ENCODE data around the gene DFFB.

The DFFB gene

DNA sequence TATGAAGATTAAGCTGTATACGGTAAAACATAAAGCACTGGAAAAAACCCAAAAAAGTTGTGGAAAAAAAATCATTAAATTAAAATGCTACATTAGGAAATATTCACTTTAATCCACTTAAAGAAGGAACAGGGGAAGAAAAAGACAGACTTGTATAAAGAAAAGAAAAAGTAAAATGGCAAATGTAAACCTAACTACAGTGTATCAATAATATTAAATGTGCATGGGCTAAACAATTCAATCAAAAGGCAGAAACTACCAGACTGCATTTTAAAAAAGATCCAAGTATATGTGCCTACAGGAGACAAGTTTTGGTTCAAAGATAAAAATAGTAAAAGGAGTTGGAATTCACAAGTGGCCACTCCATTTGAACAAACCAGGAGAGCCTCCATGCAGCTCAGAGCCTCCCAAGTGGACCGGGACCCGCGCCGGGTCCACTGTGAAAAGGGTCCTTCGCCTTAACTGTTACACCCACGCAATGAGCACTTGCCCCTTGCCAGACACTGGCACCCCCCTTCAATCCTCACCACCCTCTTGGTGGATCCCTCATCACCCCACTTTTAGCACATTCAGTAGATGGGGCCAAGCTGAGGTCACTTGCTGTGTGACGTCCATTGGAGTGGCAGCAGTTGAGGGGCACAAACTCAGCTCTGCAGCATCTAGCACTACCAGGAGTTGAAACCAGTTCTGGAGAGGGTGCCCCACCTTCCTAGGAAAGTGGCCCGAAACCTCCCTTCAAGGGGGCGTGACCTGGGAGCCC is 41.9 kb downstream of the DFFB start:
- no peak for DNase-seq

DNA sequence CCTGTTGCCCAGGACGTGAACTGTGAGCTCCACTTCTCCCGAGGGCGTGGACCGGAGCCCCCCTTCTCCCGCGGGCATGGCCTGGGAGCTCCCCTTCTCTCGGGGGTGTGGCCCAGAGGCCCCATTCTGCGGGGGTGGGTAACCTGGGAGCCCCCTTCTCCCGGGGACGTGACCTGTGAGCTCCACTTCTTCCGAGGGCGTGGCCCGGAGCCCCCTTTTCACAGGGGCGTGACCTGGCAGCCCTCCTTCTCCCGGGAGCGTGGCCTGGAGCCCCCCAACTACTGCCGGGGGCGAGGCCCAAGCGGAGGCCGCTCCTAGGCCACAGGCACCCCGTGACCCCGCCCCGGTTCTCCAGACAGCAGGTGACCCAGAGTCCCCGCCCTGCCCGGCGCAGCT is 42.5 kb downstream of the DFFB start:
- no peak for DNase-seq

DNA sequence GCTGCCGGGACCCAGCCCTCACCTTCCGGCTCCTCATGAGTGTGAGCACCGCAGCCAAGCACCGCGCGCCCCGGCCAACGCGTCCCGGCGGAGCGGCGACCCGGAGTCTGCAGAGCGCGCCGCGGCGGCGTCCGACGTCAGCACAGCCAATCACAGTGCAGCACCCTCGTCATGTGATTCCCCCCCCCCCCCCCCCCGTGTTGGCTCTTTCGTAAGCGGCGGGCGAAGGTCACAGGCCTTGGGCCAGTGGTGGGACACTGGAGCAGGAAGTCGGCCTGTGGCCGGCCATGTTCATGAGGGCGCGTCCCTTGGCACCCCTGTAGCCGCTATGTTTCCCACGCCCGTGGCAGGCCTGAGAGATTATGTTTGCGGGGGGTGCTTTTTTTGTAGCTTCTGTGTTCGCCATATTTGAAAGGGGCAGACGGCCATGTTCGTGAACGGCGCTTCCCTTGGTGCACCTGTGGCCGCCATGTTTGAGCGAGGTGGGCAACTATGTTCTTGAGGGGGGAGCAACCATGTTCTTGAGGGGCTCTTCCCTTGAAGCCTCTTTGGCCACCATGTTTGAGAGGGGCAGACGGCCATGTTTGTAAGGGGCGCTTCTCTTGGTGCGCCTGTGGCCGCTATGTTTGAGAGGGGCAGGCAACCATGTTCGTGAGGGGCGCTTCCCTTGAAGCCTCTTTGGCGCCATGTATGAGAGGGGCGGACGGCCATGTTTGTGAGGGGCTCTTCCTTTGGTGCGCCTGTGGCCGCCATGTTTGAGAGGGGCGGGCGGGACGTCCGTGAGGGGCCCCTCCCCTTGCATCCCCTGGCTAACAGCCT is 43.1 kb downstream of the DFFB start, which contains the start of gene C1orf174:
C1orf174 (minus strand) TSS at position 123 of the 819 bp plus-strand sequence; CDS start at position 37, 86 bp downstream.
- peak; percentile 80 for DNase-seq

DNA sequence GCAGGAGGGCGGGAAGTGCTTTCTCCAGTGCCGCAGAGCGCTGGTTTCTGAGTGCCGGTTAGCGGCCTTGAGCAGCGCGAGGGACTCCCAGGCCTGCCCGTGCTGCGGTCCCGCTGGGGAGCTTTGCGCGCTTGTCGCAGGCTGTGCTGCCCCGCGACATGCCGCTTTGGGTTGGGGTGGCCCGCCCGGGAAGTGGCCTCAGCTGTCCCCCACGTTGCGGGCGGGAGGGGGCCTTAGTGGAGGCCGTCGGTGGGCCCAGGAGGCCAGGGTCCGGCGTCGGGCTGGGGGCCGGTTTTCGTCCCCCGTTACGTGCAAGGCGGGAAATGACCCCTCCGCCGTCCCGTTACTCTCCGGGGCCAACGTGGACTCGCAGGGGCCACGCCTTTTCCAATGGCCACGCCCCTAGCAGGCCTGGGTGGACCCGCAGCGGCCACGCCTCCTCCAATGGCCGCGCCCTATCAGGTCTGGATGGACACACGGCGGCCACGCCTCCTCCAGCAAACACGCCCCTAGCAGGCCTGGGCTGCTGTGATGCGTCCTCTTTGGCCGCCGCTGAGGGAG is 43.8 kb downstream of the DFFB start:
- DNase-seq = peak; percentile 84 to 90

DNA sequence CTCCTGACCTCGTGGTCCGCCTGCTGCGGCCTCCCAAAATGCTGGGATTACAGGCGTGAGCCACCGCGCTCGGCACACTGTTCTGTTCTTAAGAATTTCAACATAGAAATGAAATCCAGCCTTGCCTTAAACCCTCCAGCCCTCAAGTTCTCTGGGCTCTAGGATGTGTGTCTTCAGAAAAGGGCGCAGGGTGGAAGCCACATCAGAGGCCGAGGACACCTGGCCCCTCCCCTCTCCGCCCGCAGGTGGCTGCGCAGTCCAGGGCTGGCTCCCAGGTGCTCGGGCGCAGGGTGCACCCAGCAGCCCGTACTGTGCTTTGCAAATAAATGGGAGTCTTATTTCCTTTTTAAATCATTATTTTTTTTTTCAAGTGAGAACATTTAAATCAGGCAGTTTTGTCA is 44.8 kb downstream of the DFFB start:
- no peak for DNase-seq

DNA sequence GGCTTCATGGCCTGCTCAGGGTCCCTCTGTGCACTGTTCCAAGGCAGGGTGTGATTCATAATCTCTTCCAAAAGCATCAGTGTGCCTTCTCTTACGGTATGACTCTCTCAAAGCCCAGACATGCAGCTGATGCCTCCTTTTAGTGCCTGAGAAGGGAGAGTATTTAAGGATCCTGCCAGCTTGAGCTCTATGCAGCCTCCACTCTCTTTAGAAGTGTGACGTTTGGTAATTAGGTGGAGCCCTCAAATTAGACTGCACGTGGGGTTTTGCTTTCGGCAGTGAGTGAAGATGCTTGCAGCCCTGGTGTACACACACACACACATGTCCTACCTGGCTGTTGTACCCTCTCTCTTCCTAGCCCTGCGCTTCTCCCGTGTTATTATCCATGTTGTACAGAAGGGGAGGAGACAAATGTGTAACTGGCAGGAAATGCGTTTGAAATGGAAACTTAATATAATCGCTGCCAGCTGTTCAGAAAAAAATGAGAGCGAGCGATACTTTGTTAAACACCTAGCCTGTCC is 45.4 kb downstream of the DFFB start:
- DNase-seq = no peak

DNA sequence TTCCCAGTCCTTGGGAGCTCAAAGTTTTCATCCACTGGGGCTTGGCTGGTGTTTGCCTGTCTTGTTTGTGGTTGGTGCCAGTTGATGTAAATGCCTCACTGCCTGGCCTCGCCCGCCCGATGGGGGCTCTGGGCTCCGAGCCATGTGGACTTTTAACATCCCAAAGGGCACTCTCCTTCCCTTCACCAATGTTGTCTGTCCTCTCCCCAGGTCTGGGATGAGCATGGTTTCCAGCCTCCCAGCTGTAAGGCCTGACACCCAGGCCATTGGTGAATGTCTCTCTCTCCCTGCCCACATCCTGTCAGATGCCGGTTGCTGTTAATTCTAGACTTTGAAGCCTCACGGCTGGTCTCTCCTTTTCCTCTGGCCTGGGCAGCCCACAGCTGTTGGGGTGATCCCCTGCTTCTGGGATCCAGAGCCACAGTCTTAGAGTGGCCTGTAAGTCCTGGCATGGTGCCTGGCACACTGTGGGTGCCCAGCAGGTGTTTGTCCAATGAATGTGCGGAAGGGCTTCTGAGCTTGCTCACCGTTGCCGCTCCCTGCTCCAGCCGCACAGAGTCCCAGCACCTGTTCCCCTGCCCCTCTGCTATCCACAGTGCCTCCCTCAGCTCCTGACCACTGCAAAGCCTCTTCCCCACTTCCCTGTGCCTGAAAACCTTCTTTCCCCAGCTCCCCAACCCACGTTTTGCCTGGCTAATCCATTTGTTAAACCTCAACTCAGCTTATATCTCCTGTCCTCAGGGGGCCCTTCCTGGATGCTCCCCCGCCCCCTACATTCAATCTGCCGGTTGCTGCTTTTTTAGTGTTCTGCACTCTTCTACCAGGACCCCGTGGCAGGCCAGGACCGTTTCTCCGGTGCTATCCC is 46.1 kb downstream of the DFFB start:
- no peak for DNase-seq

DNA sequence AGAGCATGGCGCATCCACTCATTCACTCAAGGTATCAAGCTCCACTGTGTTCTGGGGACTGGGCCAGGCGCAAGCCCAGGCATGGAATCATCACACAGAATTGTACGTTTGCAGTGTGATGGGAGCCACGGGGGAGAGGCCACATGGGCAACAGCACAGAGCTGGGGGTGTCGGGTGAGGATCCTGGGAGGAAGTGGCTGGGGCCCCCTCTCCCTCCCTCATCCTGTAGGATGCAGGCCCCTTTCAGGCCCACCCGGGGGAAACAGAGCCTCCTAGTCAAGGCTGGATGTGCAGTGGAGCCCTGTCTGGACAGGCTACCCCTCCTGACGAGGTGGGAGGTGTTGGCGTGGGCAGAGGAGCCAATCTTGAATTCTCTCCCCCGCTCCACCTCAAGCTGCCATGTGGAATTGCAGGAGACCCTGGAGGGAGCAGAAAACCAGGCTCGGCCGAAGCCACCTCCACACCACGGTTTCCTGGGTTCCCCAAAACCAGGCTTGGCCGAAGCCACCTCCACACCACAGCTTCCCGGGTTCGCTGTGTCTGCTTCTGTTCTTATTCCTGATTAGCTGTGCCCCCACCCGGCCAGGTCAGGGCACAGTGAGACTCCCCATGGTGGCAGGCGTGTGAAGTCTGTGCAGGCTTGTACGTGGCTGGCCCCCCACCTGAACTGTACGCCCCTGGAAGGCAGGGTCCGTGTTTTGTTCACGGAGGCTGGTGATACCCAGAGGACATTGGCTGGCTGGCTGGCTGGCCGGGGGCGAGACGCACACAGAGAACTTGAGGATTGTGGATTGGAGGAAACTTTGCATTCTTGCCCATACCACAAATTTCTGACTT is 46.9 kb downstream of the DFFB start:
- no peak for DNase-seq

DNA sequence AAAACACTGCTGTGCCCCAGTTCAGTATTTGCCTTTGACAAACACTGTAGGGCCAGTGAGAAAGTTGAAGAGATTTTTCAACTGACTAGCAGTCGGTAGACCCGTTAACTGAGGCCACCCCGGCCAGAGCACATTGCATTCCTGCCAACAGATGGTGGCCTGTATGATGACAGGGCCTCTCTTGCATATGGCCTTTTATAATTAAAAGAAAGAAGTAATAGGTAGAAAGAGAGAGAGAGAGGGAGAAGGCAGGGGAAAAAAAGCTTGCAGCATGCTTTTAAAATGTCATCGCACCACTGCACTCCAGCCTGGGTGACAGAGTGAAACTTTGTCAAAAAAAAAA is 47.5 kb downstream of the DFFB start:
- DNase-seq = no peak

DNA sequence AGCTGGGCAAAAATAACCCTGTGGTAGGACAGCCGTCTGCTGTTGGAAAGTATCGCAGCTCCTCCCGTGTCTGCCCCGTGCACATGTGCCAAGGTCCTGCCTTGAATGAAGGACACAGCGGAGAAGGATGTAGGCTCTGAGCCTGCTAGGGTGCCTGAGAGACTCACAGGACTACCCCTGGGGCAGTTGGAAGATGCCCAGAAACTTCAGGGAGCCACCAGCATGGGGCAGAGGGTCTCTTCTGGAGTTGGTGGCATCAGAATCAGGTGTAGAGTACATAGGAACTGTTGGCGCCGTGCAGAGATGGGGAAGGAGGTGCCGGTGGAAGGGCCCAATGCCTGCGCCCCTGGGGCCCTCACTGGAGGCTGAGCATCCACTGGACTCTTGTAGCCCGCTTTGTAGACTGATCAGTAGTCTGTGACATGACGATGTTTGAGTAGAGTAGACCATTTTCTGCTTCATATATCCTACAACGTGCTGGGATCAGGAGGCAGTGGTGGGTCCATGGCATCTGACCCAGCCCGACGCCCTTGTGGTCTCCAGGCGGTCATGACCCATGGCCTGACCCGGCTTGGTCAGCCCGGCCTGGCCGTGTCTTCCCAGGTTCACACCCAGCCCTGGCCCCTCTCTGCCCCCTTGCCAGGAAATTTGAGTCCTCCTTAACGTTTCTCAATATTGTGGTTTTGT is 48.1 kb downstream of the DFFB start:
- no peak for DNase-seq

DNA sequence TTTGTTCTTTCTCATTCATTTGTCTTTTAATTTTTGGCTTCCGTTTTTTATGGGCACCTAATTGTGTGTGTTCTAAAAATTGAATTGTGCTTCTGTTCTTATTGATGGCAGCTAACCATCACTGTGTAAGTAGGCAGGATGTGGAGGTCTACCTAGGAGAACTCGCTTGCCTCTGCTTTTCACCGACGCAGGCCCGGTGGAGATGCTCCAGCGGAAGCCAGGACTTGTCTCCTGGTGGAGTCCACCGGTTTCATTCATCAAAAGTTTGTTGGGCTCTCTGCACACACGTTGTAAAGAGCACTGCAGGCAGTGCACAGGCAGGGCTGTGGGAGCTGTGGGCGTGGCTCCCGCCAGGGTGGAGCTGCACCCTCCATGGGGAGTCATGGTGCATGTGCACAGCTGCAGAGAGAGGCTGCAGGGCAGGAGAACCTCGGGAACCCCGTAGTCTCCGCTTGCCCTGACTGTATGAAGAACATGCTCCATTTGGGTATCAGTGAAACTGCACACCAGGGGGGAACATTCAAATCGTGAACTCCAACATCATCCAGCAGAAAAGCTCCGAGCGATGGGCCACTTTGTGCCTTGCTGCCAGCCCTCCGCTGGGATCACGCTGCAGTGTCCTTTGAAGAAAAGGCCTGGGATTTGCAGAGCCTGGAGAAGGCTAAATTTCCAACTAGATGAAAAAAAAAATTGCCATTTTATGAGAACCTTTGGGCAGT is 48.8 kb downstream of the DFFB start:
- DNase-seq = no peak

DNA sequence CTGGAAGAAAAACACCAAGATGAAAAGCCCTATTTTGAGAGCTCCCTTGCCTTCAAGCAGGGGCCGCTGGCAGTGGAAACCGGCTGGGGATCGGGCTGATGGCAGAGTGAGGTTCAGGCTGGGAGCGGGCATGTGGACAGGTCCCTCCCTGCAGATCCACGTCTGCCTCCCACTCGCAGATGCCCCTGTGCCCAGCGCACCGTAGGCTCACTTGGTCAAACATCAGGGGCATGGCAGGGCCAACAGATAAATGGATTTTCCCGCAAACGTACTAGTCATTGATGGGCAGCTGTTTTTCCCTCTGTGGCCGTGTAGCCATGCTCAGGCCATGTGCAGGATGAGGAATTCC is 49.4 kb downstream of the DFFB start:
- no peak for DNase-seq

DNA sequence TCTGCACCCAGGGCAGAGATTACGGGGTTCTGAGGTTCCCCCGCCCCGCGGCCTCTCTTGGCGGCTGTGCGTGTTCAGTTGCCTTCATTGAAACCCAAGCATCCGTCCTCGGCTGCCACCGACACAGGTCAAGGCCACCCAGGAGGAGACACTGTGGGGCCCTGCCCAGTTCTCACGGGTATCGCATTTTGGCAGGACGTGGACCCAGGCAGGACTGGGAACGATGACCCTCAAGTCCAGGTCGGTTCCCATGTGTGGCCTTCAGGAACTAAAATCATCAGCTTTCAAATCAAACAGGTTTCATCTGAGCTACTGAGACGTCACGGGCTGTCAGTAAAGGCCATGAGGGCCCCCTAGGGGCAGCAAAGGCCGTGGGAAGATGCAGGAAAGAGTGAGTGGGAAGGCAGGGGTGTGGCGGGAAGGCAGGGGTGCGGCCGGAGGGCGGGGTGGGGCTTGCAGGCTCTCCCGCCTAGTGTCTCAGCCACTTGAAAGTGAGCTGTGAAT is 49.8 kb downstream of the DFFB start:
- no peak for DNase-seq

DNA sequence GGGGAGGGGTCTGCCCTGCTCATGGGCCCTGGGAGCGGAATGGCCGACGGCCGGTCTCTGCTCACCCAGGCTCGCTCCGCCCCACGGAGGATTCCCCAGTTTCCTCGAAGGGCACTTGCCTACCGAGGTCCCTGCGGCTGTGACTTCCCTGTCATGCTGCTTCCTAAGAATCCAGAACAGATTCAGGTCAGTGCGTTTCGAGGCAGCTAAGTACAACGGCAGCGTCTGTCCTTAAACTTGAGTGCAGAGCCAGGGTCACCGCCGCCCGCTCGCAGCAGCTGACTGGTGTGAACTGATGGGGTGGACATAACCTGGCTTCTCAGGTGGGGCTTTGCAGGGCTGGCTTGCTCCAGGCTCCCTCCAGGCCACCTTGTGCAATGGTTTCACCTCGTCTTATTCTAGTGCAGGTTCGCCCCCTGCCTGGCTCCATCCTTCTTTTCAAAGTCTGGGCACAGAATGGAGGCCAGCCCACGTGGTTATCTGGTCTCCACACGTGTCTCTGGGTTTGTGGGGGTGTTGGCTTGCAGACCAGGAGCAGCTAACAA is 50.4 kb downstream of the DFFB start:
- no peak for DNase-seq

DNA sequence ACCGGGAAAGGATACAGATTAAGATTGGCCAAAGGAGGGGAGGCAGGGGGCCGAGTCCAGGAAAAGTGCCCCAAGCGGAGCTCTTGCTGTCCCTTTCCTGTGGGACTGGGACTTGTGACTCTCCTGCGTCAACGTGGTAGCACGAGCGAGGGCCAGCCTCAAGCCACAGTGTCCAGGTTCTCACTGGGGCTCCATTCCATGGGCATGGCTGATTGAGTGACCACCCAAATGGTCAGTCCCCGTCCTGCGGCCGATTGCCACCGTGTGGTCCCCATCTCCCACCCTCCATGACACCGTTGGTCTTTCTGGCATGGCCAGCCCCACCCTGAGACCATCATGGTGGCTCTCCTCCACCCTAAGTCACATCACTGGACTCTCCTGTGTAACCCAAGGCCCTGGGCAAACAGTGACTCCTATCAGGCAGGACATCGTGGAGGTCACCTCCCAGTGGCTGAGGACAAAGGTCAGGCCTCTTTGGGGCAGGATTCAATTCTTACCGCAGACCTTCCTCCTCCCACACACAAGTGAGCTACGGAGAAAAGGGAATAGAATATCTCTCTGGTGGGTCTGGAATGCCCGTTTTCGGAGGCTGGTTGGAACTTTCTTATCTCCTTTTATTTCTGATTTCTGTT is 51.7 kb downstream of the DFFB start:
- no peak for DNase-seq

DNA sequence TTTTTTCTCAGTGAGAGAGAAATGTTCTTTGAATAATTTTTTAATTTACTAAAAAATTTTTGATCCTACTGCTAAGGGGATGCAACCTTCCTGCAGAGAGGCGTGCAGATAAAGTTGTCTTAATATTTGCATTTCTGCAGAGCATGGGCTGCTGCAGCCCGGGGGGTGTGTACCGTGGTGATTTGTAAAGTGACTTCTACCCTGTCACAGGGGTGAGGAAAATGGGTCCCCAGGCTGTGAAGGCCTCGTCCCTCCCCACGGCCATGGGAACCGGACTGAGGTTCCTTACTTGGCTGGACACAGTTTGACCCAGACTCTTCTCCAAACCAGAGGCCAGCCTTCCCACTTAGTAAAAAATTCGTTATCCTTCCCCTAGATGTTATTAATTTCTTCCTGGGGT is 52.3 kb downstream of the DFFB start:
- DNase-seq = no peak

DNA sequence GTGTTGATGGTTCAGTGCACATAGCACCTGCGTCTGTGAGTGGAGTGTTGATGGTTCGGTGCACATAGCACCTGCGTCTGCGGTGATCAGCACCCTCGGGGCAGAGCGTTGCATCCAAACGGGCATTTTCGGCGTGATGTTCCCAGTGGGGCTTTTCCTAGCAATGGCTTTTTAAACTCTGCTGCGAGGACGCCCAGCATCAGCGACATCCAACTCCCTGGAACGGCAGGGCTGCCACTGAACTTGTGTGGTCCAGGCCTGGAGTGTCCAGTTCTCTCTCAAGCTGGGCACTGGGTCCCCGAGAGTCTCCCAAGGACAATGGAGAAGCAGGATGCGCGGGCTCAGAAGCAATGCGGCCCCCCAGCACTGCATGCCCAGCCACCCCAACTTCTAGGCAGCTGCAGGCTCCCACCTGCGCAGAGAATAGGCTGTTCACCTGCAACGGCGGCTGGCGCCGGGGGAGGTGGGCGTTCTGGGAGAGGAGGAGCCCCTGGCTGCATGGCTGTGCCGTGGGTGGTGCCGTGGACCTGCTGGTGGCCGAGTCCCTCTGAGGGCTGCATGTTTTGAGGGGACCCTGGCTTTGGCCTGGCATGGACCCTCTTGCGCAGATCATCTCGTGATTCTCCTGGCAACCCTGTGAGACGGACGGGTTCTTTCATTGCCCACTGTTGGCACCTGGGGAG is 52.9 kb downstream of the DFFB start:
- DNase-seq = no peak

DNA sequence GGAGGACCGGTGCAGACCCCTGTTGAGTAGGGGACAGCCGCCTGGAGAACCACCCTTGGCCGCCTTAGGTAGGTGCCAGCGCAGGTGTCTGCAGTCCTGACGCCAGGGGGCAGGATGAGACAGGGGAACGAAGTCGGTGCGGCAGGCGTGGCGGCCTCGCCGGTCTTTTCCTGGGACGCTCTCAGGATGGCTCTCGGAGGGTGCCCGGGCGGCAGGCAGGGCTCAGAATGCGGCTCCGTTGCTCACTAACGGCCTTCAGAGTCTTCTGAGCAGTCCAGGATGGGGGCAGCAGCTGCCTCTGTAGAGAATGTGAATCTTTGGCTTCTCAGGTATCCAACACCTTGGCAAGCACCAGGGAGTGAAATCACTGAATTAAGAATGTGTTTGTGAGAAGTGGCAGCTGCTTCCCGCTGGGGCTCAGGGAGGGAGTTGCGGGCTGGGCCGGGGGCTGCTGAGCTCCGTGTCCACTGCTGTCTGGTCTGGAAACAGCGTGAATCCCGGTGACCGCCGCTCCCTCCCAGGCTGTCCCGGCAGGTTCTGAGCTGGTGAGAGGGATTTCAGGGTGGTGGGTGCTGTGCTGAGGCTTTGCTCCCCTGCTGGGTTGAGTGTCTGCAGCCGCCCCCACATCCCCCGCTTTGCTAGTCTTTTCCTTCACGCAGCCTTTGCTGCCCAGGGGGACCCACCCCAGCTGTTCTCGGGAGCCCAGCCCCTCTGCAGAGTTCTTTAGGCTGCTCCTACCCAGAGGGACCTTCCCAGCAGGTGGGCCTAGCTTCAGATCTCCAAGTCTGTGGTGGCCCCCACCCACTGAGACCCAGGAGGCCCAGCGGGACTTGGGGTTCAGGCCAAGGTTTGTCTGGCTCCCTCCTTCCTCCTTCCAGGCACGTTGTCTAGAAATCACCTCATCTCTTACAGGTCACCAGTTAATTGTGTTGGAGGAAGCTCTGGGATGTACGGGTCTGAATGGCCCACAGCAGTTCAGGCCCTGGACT is 53.9 kb downstream of the DFFB start:
- DNase-seq = peak; percentile 76 to 79
